Right ventricle myocardium superior (tissue), 1 donor: ENCODE data around the gene VAPA. TPM values are rescaled to one million over a fixed set of nuclear protein-coding genes. Genes with fewer than 3 reads are reported as not detected.

Source experiments
- ATAC-seq: fragments of 200-7000 bp; cut with Tn5 transposase; one replicate; pipeline ENCODE4 v1.9.1; 2020; ENCODE audit warnings: mild to moderate bottlenecking; ENCODE audit not compliant: poor library complexity
- DNase-seq: peaks from one replicate; pipeline ENCODE4 v3.0.0-alpha.2; 2020
- intact Hi-C: fragments of 100-400 bp; cut with DNase I; formaldehyde crosslinking; loops from one replicate; pipeline ENCODE4 v1.11.2; 2022
- total RNA-seq: library from RNA; stranded (reverse); fragmentation: NEBNext Ultra II Directional; extraction: Animal tissue kit (Norgen Biotek cat#: 25700); gene quantifications from one replicate; pipeline ENCODE4 v1.2.1, GENCODE V29; 2021
- donor health status: DM: no; HTN: yes; CAD: no; lungs with severe emphysema.

The VAPA gene
- total RNA-seq, 1 donor from 2014 or later, result 189 TPM

DNA sequence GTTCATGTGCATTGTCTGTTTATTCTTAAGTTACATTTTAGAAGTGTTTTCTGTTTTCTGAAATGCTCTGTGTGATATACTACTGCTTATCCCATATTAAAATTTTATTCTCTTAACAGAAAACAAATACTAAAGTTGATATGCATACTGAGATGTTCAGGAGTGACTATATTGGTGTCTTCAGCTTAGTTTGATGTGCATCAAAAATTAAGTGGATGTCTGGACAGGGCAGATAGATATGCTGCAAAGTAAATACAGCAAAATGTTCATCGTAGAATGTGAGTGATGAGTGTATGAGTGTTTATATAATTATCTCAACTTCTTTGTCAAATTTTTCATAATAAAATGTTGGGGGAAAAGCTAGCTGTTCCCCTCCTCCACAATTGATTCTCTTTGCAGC lies 13.2 kb downstream of the VAPA start:
- intact Hi-C loops, result no loop called here
- no peak for ATAC-seq
- DNase-seq, result no peak

GRCh38 chr18:9927392-9928063 lies 13.7 kb downstream of the VAPA start:
- ATAC-seq (no peak), DNase-seq (no peak)
- intact Hi-C loops, result no loop called here

- intact Hi-C loops, result no loop called here
- no peak for ATAC-seq
These were observed 14.9 kb downstream of the VAPA start for GRCh38 chr18:9928646-9929259.

GRCh38 chr18:9930299-9930884 lies 16.6 kb downstream of the VAPA start:
- no peak for ATAC-seq
- intact Hi-C loops, result no loop called here
- DNase-seq, result no peak

More at GRCh38 chr18:9928646-9929259, 14.9 kb downstream of the VAPA start:
- no peak for DNase-seq

DNA sequence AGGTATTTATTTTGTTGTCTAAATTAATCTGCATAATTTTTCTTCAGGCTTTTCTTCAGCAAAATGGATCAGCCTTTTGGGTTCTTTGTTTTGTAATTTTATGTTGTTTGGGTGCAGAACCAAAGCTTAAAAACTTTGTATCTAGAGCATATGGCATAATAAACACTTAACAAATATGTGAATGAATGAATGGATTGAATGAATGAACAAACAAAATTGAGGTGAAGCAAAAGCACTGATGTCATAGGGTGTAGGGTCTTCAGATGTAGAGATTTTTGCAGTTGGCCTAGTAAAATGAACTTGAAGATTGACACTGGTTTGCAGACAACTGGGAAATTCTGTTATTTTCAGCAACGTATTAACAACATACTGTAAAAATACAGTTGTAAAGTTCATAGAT lies 17.3 kb downstream of the VAPA start:
- intact Hi-C loops, result no loop called here
- ATAC-seq (no peak), DNase-seq (no peak)

DNA sequence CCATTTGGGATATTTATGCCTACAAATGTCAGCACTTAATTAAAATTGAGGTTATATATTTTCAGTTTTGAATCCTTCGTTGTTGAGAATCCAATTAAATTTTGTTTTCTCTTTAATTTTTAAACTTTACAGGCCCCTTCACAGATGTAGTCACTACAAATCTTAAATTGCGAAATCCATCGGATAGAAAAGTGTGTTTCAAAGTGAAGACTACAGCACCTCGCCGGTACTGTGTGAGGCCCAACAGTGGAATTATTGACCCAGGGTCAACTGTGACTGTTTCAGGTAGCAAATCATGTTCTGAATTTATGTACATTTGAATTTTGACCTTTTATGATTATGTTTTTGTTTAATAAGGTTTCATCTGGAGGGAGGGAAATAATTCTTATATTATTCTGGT lies 17.9 kb downstream of the VAPA start:
- no peak for ATAC-seq
- intact Hi-C loops, result no loop called here
- no peak for DNase-seq

DNA sequence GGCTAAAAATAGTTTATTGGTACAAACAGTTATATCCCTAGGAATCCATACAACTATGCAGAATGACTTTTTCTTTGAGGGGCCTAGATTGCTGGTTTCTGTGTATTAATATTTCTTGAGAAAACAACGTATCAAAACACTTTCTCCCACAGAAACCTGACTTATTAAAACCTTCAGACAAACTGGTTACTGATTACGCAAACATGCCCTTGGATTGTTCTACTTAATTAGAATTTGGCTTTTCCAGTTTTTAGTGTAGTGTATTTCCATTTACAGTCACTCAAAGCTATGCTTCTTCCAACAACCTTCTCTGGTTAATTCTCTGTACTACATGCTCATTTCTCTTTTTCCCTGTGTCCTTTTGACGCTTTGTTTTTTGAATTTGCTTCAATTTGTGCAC lies 20.0 kb downstream of the VAPA start:
- DNase-seq, result no peak
- no peak for ATAC-seq
- intact Hi-C loops, result no loop called here

DNA sequence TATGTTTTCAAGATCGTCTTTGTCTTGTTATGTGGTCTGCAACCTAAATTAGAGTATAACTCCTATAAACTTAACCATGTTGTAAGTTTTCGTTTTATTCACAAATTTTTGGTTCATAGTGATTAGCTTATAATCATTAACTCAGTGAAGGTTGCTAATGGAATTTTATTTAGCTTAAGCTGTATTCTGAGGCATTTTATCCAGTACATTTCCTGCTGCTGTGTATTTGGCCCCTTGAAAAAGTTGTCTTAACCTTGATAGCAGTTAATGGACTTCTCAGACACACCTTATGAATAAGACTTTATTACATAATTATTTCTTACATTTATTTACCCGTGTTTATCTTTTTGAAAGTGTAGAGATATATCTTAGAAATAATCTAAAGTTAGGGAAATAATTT lies 20.5 kb downstream of the VAPA start:
- DNase-seq, result no peak
- ATAC-seq, result no peak
- intact Hi-C loops, result no loop called here

GRCh38 chr18:9941103-9941502 lies 27.3 kb downstream of the VAPA start:
- no peak for ATAC-seq
- intact Hi-C loops, result no loop called here
- no peak for DNase-seq

- intact Hi-C loops, result no loop called here
- DNase-seq, result no peak
- no peak for ATAC-seq
These were observed 27.8 kb downstream of the VAPA start for GRCh38 chr18:9941660-9942059.

- peak; percentile 65 for ATAC-seq
- no peak for DNase-seq
- intact Hi-C loops, result no loop called here
These were observed 29.5 kb downstream of the VAPA start for GRCh38 chr18:9943311-9943710.

DNA sequence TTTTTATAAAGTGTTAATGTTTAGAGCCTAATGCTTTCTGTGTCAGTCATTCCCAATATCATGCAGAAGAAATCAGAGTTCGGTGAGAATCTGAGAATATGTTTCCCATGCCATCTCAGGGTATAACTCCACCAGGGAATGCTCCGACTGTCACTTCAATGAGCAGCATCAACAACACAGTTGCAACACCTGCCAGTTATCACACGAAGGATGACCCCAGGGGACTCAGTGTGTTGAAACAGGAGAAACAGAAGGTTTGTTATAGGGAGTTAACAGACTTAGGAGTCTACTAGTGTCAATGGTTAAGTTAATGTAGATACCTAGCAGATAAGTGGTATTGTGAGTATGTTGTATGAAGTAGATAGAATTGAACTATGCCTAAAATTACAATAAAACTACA lies 31.0 kb downstream of the VAPA start:
- intact Hi-C loops, result no loop called here
- ATAC-seq (no peak), DNase-seq (no peak)

- ATAC-seq (no peak), DNase-seq (no peak)
- intact Hi-C loops, result no loop called here
These were observed 33.0 kb downstream of the VAPA start for GRCh38 chr18:9946831-9947230.

DNA sequence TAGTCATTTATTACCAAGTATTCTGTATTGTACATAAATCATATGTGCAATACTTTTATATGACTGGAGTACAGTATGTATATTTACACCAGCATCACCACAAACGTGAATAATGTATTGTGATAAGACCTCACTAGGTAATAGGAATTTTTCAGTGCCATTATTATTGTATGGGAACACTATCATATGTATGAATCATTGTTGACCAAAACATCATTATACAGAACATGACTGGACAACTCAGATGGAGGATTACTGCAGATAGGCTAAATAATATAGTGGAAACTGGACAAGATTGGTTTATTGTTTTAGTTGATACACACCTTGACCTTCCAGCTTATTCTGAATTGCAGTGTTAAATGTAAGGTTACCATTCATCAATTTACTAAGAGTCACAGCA lies 33.4 kb downstream of the VAPA start:
- no peak for ATAC-seq
- intact Hi-C loops, result no loop called here

DNA sequence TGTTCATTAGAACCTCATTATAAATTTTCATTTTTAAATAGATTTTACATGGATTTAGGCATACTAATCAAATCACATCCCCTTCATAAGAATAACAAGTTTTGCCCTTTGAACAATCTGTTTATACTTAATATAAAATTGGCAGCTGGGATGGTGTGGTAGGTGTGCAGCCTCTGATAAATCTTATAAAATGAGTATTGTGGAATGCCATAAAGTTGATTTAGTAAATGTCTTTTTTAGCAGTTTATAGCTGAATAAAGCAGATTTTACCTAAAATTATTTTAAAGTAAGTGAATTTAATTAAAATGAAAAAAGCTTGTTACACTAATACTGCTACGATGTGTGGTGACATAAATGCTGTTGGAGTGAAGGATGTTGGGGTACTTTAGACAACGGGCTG lies 35.5 kb downstream of the VAPA start:
- ATAC-seq (no peak), DNase-seq (no peak)
- intact Hi-C loops, result no loop called here

More for the DNA sequence above, 33.4 kb downstream of the VAPA start:
- DNase-seq, result no peak

GRCh38 chr18:9949861-9950260 lies 36.0 kb downstream of the VAPA start:
- no peak for ATAC-seq
- no peak for DNase-seq
- intact Hi-C loops, result no loop called here

DNA sequence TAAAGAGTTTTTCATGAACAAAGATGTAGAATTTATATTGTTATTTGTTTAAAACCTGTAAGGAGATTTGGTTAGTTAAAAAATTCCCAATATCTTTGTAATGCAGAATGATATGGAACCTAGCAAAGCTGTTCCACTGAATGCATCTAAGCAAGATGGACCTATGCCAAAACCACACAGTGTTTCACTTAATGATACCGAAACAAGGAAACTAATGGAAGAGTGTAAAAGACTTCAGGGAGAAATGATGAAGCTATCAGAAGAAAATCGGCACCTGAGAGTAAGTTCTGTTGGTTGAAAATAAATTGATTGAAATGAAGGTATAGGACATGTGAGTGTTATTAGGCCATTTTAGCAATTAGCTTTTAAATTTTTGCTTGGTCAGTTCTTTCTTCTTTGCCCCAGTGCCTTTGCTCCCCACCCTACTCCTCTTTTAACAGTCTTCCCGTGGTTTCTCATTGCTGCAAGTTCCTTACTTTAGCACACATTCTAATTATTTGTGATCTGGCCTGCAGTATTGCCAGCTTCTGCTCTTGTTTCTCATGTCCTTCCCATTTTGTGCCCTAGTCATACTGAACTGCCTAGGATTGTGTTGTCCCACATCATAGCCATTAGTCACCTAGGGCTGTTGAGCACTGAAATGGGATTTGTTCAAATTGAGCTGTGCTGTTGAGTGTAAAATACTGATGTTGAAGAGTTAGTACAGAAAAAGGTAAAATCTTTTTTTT lies 36.6 kb downstream of the VAPA start:
- ATAC-seq, result no peak
- intact Hi-C loops, result no loop called here

DNA sequence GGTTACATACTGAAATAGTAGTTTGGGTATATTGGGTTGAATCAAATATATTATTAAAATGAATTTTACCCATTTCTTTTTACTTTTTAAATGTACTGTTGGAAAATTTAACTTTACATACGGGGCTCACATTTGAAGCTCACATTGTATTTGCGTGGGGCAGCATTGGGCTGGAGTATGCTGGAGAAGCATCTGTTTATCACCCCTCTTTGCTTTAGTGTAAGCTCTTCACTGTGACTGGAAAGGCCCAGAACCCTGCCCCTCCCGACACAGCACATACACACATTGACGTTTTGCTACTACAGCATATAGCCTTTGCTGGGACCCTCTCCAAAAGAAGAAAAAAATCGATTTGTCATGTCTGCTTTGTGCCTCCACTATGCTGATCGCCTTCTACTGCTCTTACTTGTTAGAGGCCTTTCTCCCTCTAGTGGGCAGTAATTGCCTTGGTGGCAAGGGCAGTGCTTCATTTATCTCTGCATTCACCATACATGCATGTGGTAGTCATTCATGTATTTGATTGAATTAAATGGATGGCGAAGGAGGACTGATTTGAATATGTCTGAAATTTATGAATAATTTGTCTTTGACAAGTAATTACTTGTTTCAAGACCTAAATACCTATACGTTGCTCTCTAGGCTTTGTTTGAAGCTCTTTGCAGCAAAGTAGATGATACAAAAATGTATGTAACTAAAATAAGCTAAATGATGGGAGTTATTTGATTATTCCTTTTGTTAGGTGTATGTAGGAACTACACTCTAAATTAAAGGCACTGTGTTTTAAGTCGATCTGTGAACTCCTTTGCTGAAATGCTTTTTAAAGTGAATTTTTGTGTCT lies 37.4 kb downstream of the VAPA start:
- intact Hi-C loops, result no loop called here
- ATAC-seq (peak; percentile 79), DNase-seq (no peak)

More for the DNA sequence above, 36.6 kb downstream of the VAPA start:
- DNase-seq, result no peak
